CD14-positive monocyte (primary cell): ENCODE data around the gene AMBRA1. TPM values are rescaled to one million over a fixed set of nuclear protein-coding genes. Genes with fewer than 3 reads are reported as not detected.
A peak's percentile ranks its signal among the peaks of the same experiment; 100 is the strongest.

Source experiments
- DNase-seq, 3 donors: peaks; one replicate each; pipeline ENCODE4 v3.0.0-alpha.2; 2011 to 2022
- H2AFZ ChIP-seq: 2 replicates; pipeline ENCODE4 v1.6.0; 2012; ENCODE audit warnings: mild to moderate bottlenecking, low read depth, low read length, inconsistent platforms; ENCODE audit not compliant: insufficient read depth, poor library complexity, severe bottlenecking
- H3K27ac ChIP-seq, 2 donors: 1 replicate in 1 of 2; 2 replicates in 1 of 2; pipeline ENCODE4 v1.5.1; 2012 to 2013; ENCODE audit warnings: low read length in 2 of 2, control low read depth in 1 of 2, inconsistent platforms in 1 of 2, low read depth in 1 of 2, mild to moderate bottlenecking in 1 of 2
- H3K27me3 ChIP-seq, 2 donors: one replicate each; pipeline versions ENCODE4 v1.6.0 to v1.6.1; 2011 to 2013; ENCODE audit warnings: low read length in 2 of 2; ENCODE audit not compliant: control insufficient read depth in 2 of 2, insufficient read depth in 2 of 2
- H3K36me3 ChIP-seq, 2 donors: replicated peaks in 1 of 2; 1 replicate in 1 of 2; 2 replicates in 1 of 2; pipeline versions ENCODE4 v1.5.1 to v1.6.1; 2012 to 2013; ENCODE audit warnings: low read length in 2 of 2, control low read depth in 1 of 2, inconsistent platforms in 1 of 2, mild to moderate bottlenecking in 1 of 2; ENCODE audit not compliant: insufficient read depth in 2 of 2, control insufficient read depth in 1 of 2
- H3K4me1 ChIP-seq, 2 donors: 1 replicate in 1 of 2; 2 replicates in 1 of 2; pipeline versions ENCODE4 v1.5.1 to v1.6.1; 2012 to 2013; ENCODE audit warnings: low read length in 2 of 2, control low read depth in 1 of 2, inconsistent platforms in 1 of 2, mild to moderate bottlenecking in 1 of 2, moderate library complexity in 1 of 2; ENCODE audit not compliant: insufficient read depth in 2 of 2, control insufficient read depth in 1 of 2
- H3K4me2 ChIP-seq: replicated peaks from 2 replicates; pipeline ENCODE3; 2012; ENCODE audit warnings: low read length, moderate library complexity, mild to moderate bottlenecking; ENCODE audit not compliant: poor library complexity, severe bottlenecking; ENCODE audit errors: extremely low read depth
- H3K4me3 ChIP-seq, 3 experiments: fragments of 200-600 bp in 1 of 3; sonication (generic) in 1 of 3; replicated peaks in 1 of 3; 1 replicate in 2 of 3; 2 replicates in 1 of 3; pipeline ENCODE4 v1.5.1; 2011 to 2013; ENCODE audit warnings: low read length in 3 of 3, mild to moderate bottlenecking in 3 of 3, control low read depth in 2 of 3, low read depth in 2 of 3, inconsistent platforms in 1 of 3, moderate library complexity in 1 of 3
- H3K79me2 ChIP-seq: 2 replicates; pipeline ENCODE4 v1.6.0; 2012; ENCODE audit warnings: mild to moderate bottlenecking, control low read depth, inconsistent platforms, low read length, moderate library complexity; ENCODE audit not compliant: insufficient read depth
- H3K9ac ChIP-seq: 2 replicates; pipeline ENCODE4 v1.6.0; 2017; ENCODE audit warnings: low read length, mild to moderate bottlenecking; ENCODE audit not compliant: insufficient read depth, poor library complexity, severe bottlenecking
- H3K9me3 ChIP-seq, 2 donors: replicated peaks in 1 of 2; 1 replicate in 1 of 2; 2 replicates in 1 of 2; pipeline versions ENCODE4 v1.5.1 to v1.6.1; 2012 to 2013; ENCODE audit warnings: low read length in 2 of 2, control low read depth in 1 of 2; ENCODE audit not compliant: control insufficient read depth in 1 of 2, insufficient read depth in 1 of 2
- H4K20me1 ChIP-seq: 2 replicates; pipeline ENCODE4 v1.6.0; 2012; ENCODE audit warnings: mild to moderate bottlenecking, low read length, control low read depth, moderate library complexity; ENCODE audit not compliant: insufficient read depth
- H3K27ac Mint-ChIP-seq, 7 donors: one replicate each; pipeline ENCODE4 v1.8.0; 2020; ENCODE audit warnings: mild to moderate bottlenecking in 7 of 7, mixed read lengths in 7 of 7, moderate library complexity in 6 of 7, inconsistent platforms in 2 of 7
- H3K27me3 Mint-ChIP-seq, 3 donors: one replicate each; pipeline ENCODE4 v1.8.0; 2021 to 2022; ENCODE audit warnings: low read depth in 3 of 3, mild to moderate bottlenecking in 3 of 3, mixed read lengths in 3 of 3, moderate library complexity in 3 of 3, inconsistent platforms in 1 of 3
- H3K36me3 Mint-ChIP-seq, 2 donors: one replicate each; pipeline ENCODE4 v1.8.0; 2020; ENCODE audit warnings: mixed read lengths in 2 of 2, inconsistent platforms in 1 of 2, mild to moderate bottlenecking in 1 of 2
- H3K4me1 Mint-ChIP-seq: one replicate; pipeline ENCODE4 v1.8.0; 2020; ENCODE audit warnings: mild to moderate bottlenecking, mixed read lengths
- H3K4me3 Mint-ChIP-seq, 2 donors: one replicate each; pipeline ENCODE4 v1.8.0; 2020; ENCODE audit warnings: mild to moderate bottlenecking in 2 of 2, mixed read lengths in 2 of 2, moderate library complexity in 1 of 2
- H3K9me3 Mint-ChIP-seq, 7 donors: one replicate each; pipeline ENCODE4 v1.8.0; 2020 to 2022; ENCODE audit warnings: mixed read lengths in 7 of 7, mild to moderate bottlenecking in 6 of 7, moderate library complexity in 6 of 7, inconsistent platforms in 2 of 7
- WGBS: methylation state at CpG from one replicate; pipeline ENCODE4 v1.1.5; 2013; ENCODE audit warnings: missing lambda C conversion rate; ENCODE audit not compliant: insufficient coverage; 5-methylcytosine and 5-hydroxymethylcytosine counted together
- intact Hi-C, 2 donors: fragments of 100-400 bp; cut with micrococcal nuclease; formaldehyde crosslinking; loops; one replicate each; pipeline versions ENCODE4 v1.15.0 to v1.15.1; 2023
- polyA plus RNA-seq, 3 donors: library from polyadenylated mRNA; depleted of rRNA in 1 of 3; unstranded in 2 of 3; stranded (reverse) in 1 of 3; fragments of 300-500 nt in 2 of 3; fragments of >200 nt in 1 of 3; fragmentation: Illumina TruSeq in 2 of 3; gene quantifications; 1 replicate in 2 of 3; 2 replicates in 1 of 3; pipeline ENCODE4 v1.2.3, GENCODE V29; 2012 to 2021
- TF ChIP-seq, protein P1 (sequence below): fragments of 200-600 bp; IDR thresholded peaks from one replicate; pipeline ENCODE4 v1.8.0; 2022; ENCODE audit warnings: antibody characterized with exemption, mild to moderate bottlenecking

Gene AMBRA1
- polyA plus RNA-seq, 3 donors: 2.1 to 6.1 (median 3.8) TPM

DNA sequence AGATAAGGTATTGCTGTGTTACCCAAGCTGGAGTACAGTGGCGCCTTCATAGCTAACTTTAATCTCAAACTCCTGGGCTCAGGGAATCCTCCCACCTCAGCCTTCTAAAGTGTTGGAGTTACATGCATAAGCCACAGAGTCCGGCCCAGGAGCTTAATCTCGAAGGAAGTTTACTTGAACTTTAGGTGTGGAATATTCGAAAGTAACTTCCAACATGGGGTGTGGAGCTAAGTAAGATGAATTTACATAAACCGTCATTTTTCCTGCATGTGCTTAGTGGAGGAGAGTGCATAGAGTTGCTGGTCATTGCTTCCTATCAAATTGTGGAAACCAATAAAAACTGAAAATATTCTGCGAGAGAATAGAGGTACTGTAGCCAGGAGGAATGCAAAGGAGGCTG lies 25.0 kb upstream of the AMBRA1 start:
- intact Hi-C loops: loop anchor here (5.0 to 10.0 kb wide), 4 partner anchors 83 to 704 kb away; partner anchors contain the start of genes ARFGAP2 (in 1 of the 2), ARHGAP1 (in 1 of the 2), MDK (in 1 of the 2) and PEX16 (in 1 of the 2)
- 89% methylated on average over 5 of the region's 6 CpGs for WGBS
- no peak overlapping the region for H3K9ac ChIP-seq
- H3K27me3 ChIP-seq: no peaks in the 10 kb centered on the region
- no peak overlapping the region for H3K4me3 Mint-ChIP-seq
- H3K4me1 ChIP-seq: peaks cover 17 to 25% of the 10 kb centered on the region in 2 donors
- H3K4me1 Mint-ChIP-seq: peaks cover 26% of the 10 kb centered on the region
- peak overlapping the region; percentile 87 for H3K4me2 ChIP-seq
- peak overlapping the region in 1 of 2 donors; percentile 41 for H3K27ac ChIP-seq
- TF ChIP-seq, protein P1, sequence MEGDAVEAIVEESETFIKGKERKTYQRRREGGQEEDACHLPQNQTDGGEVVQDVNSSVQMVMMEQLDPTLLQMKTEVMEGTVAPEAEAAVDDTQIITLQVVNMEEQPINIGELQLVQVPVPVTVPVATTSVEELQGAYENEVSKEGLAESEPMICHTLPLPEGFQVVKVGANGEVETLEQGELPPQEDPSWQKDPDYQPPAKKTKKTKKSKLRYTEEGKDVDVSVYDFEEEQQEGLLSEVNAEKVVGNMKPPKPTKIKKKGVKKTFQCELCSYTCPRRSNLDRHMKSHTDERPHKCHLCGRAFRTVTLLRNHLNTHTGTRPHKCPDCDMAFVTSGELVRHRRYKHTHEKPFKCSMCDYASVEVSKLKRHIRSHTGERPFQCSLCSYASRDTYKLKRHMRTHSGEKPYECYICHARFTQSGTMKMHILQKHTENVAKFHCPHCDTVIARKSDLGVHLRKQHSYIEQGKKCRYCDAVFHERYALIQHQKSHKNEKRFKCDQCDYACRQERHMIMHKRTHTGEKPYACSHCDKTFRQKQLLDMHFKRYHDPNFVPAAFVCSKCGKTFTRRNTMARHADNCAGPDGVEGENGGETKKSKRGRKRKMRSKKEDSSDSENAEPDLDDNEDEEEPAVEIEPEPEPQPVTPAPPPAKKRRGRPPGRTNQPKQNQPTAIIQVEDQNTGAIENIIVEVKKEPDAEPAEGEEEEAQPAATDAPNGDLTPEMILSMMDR: no peak
- no peak overlapping the region for H2AFZ ChIP-seq
- H3K9me3 Mint-ChIP-seq: no peaks in the 10 kb centered on the region
- peaks cover 20 to 38% of the 10 kb centered on the region in 2 donors for H3K36me3 Mint-ChIP-seq
- peaks cover 31% of the 10 kb centered on the region for H4K20me1 ChIP-seq
- H3K4me3 ChIP-seq: no peak overlapping the region
- peaks cover 24 to 32% of the 10 kb centered on the region in 2 donors for H3K36me3 ChIP-seq
- peak overlapping the region in 4 of 7 donors; percentile 18 to 81 (median 34) for H3K27ac Mint-ChIP-seq
- H3K79me2 ChIP-seq: peaks cover 75% of the 10 kb centered on the region
- no peak for DNase-seq
- no peaks in the 10 kb centered on the region for H3K9me3 ChIP-seq
- H3K27me3 Mint-ChIP-seq: no peaks in the 10 kb centered on the region

DNA sequence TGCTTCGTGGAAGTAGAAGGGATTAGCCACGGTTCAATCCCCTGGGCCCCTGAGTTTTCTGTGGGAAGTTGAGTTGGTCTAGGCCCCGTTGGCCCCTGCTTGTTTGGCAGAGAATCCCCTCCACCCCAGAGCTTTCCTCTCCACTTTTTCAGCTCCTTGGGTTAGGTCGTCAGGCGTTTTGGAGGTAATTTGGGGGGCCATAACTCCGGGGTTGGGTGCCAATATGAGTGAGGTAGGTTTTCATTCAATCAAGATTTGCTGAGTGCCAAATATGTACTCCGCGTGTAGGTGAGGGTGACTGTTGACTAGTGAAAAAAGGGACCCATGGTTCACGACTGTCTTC lies 24.1 kb upstream of the AMBRA1 start:
- H3K9me3 Mint-ChIP-seq: no peaks in the 10 kb centered on the region
- H3K27ac Mint-ChIP-seq: peak overlapping the region; percentile 98 to 100 (median 99)
- DNase-seq: no peak
- TF ChIP-seq, protein P1: peak; percentile 21
- H3K4me3 Mint-ChIP-seq: peak overlapping the region; percentile 93 to 99
- intact Hi-C loops: loop anchor here (5.0 to 10.0 kb wide), 4 partner anchors 84 to 703 kb away; partner anchors contain the start of genes ARFGAP2 (in 1 of the 2), ARHGAP1 (in 1 of the 2), MDK (in 1 of the 2) and PEX16 (in 1 of the 2)
- H3K27me3 Mint-ChIP-seq: no peaks in the 10 kb centered on the region
- Histone ChIP-seq H3K9me3 (no peaks in the 10 kb centered on the region), H3K9ac (peak overlapping the region; percentile 99), H3K4me2 (peak overlapping the region; percentile 87), H3K27ac (peak overlapping the region; percentile 92 to 99), H4K20me1 (peaks cover 23% of the 10 kb centered on the region), H3K36me3 (peaks cover 23 to 24% of the 10 kb centered on the region in 2 donors), H2AFZ (peak overlapping the region; percentile 90), H3K4me3 (peak overlapping the region; percentile 75 to 96 (median 95)), H3K79me2 (peaks cover 70% of the 10 kb centered on the region), H3K4me1 (peaks cover 17 to 25% of the 10 kb centered on the region in 2 donors), H3K27me3 (no peaks in the 10 kb centered on the region)
- H3K4me1 Mint-ChIP-seq: peaks cover 26% of the 10 kb centered on the region
- peaks cover 19 to 31% of the 10 kb centered on the region in 2 donors for H3K36me3 Mint-ChIP-seq
- 13% methylated on average over 1 of the region's 9 CpGs for WGBS
